Raji (cell line): ENCODE data around the gene RAB4A.

ENCODE experiments used
- POLR2A ChIP-seq: IDR thresholded peaks from 2 replicates; pipeline ENCODE4 v1.6.1; 2011; ENCODE audit warnings: low read depth, low read length, control low read depth; ENCODE audit not compliant: insufficient read depth

Gene RAB4A

DNA sequence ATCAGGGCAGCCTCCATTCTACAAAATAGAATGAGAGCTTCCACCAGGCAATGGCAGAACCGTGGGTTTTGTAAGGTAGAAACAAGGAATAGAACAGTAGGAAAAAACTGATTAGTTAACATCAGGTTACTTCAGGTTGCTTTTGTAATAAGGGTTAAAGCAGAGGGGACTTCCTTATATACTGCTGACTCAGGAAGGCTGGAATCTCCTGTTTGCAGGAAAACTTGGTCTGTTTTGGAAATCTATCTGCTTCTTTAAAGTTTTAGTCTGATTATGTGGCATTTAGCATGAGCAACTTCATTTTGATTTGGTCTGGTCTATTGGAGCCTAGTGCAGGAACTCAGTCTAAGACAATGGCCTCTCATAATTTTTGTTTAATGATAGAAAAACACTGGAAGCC lies 32.7 kb upstream of the RAB4A start:
- TF ChIP-seq POLR2A = no peak

- TF ChIP-seq POLR2A = no peak
Measured at GRCh38 chr1:229238674-229239415, 32.1 kb upstream of the RAB4A start.

DNA sequence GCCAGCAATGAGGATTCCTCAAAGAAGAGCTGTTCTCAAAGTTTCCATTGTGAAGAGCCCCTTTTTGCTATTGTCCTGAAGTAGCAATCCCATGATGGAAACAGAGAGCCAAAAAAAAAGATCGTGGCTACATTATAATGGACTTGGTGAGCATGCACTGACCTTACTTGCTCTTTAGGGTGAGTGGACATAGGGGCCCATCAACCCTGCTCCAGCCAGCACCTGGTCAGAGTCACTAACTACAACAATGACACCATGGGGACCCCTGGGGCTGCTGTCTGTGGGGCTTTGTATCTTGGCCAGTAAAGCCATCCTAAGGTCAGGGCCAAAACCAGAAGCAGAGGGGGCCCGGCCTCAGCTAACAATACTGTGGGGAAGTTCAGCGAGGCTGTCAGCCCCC lies 30.4 kb upstream of the RAB4A start:
- TF ChIP-seq POLR2A = no peak

- no peak for TF ChIP-seq POLR2A
Measured at GRCh38 chr1:229241390-229241789, 29.5 kb upstream of the RAB4A start.

DNA sequence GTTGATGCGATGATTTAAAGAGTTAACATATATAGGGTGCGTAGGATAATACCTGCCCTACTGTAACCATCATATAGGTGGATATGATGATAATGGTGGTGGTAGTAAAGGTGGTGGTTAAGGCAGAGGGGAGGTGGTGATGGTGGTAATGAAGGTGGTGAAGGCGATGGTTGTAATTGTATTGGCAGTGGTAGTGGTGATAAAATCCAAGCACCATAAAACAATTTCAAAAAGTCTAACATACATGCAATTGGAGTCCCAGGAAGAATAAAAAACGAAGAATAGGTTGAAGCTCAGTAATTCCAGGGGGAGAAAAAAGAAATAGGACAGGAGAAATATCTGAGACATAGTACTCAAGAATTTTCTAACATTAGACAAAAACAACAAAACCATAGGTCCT lies 27.3 kb upstream of the RAB4A start:
- TF ChIP-seq POLR2A = no peak

DNA sequence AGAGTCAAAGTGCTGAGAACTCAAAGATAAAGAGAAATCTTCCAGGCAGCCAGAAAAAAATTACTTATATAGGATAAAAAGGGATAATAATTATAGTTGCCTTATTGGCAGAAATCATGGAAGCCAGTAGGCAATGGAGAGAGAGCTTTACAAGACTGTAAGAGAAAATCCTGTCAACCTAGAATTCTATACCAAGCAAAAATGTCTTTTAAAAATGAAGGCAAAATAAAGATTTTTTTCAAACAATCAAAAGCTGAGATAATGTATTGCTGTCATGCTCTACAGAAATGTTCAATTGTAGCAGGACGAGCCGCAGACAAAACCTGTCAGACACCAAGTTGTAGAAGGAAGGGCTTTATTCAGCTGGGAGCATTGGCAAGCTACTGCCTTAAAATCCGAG lies 26.8 kb upstream of the RAB4A start:
- no peak for TF ChIP-seq POLR2A

DNA sequence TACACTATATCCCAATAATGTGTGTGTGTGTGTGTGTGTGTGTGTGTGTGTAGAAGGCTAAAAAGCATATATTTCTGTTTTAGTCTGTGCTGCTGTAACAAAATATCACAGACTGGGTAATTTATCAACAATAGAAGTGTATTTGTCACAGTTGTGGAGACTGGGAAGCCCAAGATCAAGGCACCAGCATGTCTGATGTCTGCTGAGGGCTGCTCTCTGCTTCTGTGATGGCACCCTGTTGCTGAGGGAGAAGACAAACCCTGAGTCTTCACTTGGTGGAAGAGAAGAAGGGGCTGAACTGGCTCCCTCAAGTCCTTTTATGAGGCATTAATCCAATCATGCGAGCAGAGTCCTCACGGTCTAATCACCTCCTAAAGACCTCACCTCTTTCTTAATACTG lies 23.0 kb upstream of the RAB4A start:
- no peak for TF ChIP-seq POLR2A

DNA sequence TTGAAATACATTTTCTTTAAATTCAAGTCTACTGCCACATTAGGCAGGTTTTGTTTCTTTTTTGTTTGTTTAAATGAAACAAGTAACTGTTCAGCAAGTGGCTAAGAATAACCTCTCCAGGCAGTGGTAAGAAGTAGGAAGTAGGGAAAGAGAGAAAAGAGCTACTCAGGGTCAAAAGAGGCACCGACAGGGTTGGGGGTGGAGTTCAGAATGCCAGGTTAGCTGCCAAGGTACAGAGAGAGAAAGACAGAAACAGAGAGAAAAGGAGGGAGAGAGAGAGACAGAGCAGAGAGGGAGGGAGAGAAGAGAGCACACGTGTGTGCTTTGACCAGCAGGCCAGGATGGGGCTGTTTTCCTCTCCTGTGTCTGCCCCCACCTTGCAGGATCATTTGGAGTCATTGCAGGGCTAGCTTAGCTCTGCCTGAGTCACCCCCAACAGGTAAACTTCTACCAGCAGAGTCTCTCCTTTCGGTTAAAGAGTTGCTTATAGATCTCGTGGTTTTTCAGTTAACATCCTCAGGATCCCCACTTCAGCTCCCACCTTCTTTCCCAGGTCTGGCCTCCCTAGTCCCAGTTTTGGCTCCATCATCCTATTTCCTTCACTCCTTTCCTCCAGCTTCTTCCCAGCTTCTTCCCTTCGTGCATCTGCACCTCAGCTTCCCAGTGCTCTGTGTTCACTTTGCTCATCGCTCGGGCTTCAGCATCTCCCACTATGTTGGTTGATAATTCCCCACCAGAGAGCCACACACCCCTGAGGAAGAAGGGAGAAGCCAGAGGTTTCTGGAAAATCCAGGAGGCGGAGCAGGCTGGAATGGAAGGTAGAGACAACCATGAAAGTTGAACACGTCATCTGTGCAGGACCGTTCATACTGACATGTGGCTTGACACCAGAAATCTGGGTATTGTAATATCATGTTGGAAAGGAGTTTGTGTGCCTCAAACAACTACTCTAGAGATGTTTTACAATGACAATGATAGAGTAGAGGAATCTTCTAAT lies 21.8 kb upstream of the RAB4A start:
- TF ChIP-seq POLR2A = no peak

GRCh38 chr1:229249854-229250644 lies 20.9 kb upstream of the RAB4A start:
- no peak for TF ChIP-seq POLR2A

DNA sequence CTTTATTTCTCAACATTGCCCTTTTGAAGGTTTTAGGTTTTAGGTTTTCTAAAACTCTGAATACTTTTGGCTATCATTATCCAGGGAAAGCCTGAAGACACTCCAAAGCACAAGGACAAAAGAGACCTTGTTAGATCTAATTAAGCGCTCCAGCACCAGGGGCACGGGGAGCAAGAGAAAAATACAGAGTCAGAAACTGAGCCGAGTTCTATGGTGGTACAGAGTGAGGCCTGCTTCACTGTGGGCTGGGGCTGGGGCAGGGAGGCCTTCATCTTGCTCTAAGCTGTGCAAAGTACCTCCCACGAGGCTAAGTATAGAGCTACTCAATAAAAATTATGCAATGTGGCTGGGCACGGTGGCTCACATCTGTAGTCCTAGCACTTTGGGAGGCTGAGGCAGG lies 19.7 kb upstream of the RAB4A start:
- TF ChIP-seq POLR2A = no peak

DNA sequence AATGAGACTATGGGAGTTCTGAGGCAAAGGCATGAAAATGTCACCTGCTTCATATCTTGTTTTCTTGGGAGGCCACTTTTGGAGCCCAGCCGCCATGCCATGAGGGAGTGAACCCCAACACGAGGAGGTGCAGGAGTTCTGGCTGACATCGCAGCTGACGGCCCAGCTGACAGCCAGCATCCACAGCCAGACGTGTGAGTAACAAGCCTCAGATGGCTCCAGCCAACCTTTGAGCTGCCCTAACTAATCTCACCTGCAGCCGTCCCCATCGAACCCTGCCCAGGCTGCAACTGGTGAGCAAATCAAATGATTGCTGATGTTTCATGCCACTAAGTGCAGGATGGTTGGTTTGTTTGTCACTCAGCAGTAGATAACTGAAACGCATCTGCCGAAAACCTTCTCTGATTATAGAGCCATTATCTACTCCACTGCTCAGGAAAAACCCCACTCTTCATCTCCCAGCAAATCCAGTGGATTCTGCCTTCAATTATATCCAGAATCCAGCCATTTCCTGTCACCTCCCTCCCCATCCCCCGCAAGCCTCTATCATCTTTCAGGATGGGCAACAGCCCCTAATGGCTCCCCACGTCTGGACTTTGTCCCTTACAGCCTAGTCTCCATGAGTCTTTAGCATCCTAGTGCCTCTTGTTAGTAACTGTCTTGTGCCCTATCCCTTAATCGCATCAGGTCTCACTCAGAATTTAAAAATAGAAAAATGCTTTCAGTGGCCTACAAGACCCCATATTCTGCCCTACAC lies 18.5 kb upstream of the RAB4A start:
- TF ChIP-seq POLR2A = no peak

GRCh38 chr1:229253151-229253974 lies 17.5 kb upstream of the RAB4A start:
- TF ChIP-seq POLR2A = no peak

- no peak for TF ChIP-seq POLR2A
Measured at GRCh38 chr1:229254910-229255541, 15.9 kb upstream of the RAB4A start.
